Ovary (tissue), 3 donors: Measurements from ENCODE around the gene HDAC6.

Source experiments
- EP300 ChIP-seq: sonication (generic); formaldehyde crosslinking; IDR thresholded peaks from one replicate; pipeline ENCODE4 v1.6.1; 2017; ENCODE audit warnings: antibody characterized with exemption
- POLR2A ChIP-seq: fragments of 450-650 bp; IDR thresholded peaks from one replicate; pipeline ENCODE4 v1.6.1; 2017; ENCODE audit warnings: antibody characterized with exemption, mild to moderate bottlenecking, moderate library complexity
- TF ChIP-seq, protein P1 (sequence below), 3 donors: fragments of 450-650 bp in 2 of 3; fragments of 200-600 bp in 1 of 3; IDR thresholded peaks; one replicate each; pipeline versions ENCODE4 v1.5.1 to v1.8.0; 2016 to 2022; ENCODE audit warnings: antibody characterized with exemption in 3 of 3, mild to moderate bottlenecking in 1 of 3
- donor health status: DM: no; HTN: no; CAD: no.

DNA sequence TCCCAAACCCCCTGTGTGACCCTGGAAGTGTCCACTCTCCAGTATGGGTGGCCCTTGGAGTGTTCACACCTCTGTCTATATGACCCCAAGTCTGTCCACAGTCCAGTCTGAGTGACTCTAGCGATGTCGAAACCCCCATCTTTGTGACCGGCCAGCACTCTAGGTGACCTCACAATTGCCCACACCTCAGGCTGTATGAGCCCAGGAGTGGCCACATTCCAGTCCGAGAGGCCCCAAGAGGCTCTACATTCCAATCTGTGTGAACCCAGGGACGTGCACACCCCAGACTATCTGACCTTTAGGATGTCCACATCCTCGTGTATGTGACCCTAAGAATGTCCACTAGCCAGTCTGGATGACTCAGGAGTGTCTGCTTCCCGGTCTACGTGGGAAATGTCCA, 47.6 kb upstream of the HDAC6 start:
- TF ChIP-seq POLR2A (no peak), EP300 (no peak)
- TF ChIP-seq, protein P1, sequence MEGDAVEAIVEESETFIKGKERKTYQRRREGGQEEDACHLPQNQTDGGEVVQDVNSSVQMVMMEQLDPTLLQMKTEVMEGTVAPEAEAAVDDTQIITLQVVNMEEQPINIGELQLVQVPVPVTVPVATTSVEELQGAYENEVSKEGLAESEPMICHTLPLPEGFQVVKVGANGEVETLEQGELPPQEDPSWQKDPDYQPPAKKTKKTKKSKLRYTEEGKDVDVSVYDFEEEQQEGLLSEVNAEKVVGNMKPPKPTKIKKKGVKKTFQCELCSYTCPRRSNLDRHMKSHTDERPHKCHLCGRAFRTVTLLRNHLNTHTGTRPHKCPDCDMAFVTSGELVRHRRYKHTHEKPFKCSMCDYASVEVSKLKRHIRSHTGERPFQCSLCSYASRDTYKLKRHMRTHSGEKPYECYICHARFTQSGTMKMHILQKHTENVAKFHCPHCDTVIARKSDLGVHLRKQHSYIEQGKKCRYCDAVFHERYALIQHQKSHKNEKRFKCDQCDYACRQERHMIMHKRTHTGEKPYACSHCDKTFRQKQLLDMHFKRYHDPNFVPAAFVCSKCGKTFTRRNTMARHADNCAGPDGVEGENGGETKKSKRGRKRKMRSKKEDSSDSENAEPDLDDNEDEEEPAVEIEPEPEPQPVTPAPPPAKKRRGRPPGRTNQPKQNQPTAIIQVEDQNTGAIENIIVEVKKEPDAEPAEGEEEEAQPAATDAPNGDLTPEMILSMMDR (IDR thresholded peaks at IDR 0.05) = no peak
